GM19467 (cell line): ENCODE results near the gene PTPRN2.
"Not testable (repeated sequence)": the region's sequence is repeated elsewhere in the genome, so short reads cannot be mapped to it uniquely, and the experiment has no call there.

Source experiments
- ATAC-seq: cut with Tn5 transposase; IDR thresholded peaks from one replicate; pipeline ENCODE4 v1.9.1; 2021; ENCODE audit warnings: mild to moderate bottlenecking, moderate library complexity; ENCODE audit not compliant: unreplicated experiment

PTPRN2 gene

DNA sequence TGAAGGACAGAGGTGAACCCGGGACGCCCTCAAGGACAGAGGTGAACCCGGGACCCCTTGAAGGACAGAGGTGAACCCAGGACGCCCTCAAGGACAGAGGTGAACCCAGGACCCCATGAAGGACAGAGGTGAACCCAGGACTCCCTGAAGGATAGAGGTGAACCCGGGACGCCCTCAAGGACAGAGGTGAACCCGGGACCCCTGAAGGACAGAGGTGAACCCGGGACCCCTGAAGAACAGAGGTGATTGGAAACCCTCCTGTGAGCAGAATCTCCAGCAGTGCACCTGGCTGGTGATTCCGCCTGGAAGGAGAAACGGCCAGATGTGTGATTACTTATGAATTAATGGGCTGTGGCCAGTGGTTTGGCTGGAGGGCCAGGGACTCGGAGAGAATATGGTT lies 272.3 kb downstream of the PTPRN2 start:
- no peak for ATAC-seq

DNA sequence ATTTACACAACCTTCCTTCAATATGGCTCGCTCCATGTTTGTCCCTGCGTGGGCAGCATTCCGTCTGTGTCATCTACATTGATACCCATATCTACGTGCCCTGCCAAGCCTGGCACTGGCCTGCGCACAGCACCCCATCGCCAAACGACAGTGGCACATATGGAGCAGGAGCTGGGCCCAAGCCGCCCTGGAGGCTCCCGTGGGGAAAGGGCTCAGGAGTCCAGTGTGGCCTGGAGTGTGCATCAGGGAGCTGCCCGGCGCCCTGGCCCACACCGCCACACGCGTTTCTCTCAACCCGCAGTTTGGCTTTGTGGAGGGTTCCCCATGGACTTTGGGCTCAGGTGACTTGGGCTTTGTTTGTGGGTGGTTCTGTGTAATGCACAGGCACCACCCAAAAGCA lies 273.2 kb downstream of the PTPRN2 start:
- no peak for ATAC-seq

DNA sequence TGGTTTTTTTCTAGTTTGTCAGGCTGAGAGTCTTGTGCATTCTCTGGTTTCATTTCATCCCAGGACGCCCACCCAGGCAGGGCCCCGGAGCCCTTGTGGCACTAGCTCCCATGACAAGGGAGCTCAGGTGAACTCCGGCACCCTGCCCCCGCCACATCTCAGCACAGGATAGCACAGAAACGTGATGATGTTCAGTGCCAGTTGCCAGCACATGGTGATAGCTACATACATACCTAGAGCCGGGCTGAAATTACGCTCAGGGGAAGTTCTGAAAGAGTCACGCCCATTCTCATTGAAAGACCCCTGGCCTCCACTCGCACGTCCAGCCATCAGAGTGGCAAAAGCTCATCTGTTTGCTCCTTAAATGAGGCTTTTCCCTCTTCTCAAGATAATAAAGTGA lies 273.7 kb downstream of the PTPRN2 start:
- ATAC-seq, result no peak

DNA sequence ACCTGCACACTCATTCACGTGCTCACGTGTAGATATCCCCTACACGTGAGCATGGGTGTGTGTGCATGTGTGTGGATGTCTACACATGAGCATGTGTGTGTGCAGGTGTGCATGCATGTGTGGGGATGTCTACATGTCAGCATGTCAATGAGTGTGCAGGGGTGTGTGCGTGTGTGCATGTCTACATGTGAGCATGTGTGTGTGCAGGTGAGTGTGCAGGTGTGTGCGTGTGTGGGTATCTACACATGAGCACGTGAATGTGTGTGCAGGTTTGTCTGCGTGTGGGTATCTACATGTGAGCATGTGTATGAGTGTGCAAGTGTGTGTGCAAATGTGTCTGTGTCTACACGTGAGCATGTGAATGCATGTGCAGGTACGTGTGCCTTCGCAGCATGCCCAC lies 274.8 kb downstream of the PTPRN2 start:
- no peak for ATAC-seq

DNA sequence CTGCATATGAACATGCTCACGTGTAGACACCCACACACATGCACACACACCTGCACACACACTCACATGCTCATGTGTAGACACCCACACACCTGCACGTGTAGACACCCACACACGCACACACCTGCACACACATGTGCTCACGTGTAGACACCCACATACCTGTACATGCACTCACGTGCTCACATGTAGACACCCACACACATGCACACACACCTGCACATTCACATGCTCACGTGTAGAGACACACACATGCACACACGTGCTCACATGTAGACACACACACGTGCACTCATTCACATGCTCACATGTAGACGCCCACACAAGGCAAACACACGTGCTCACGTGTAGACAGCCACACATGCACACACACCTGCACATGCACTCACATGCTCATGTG lies 275.8 kb downstream of the PTPRN2 start:
- ATAC-seq, result no peak

DNA sequence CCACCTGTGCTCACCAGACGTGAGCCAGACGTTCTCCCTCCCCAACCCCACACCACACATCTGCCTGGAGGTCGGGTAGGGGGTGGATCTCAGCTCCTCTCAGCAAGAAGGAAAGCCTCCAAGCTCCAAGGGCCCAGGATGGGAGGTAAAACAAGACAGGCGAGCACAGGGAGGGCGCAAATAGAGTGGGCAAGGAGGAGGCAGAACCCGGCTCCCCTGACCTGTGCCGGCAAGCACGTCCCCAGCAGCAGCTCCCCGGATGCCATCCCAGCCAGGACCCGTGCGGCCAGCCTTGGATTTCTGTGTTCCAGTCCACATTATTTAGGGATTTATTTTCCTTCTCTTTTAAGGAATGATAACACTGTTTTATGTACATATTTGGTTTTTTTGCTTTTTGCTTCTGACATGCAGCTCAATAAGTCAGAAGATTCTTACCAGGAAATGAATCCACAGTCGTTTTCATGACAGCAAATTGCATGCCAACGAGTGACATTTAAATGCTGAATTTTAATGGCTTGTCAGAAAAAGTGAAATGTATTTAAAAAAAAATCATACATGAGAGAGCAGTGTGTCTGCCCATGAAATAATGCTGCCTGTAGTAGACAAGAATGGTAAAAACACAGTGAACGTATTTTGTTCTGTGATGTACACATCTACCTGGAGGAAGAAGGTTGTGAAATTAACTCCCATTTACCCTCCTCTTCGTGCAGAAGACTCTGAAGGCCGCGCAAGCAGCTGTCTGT lies 276.5 kb downstream of the PTPRN2 start:
- ATAC-seq, result no peak

DNA sequence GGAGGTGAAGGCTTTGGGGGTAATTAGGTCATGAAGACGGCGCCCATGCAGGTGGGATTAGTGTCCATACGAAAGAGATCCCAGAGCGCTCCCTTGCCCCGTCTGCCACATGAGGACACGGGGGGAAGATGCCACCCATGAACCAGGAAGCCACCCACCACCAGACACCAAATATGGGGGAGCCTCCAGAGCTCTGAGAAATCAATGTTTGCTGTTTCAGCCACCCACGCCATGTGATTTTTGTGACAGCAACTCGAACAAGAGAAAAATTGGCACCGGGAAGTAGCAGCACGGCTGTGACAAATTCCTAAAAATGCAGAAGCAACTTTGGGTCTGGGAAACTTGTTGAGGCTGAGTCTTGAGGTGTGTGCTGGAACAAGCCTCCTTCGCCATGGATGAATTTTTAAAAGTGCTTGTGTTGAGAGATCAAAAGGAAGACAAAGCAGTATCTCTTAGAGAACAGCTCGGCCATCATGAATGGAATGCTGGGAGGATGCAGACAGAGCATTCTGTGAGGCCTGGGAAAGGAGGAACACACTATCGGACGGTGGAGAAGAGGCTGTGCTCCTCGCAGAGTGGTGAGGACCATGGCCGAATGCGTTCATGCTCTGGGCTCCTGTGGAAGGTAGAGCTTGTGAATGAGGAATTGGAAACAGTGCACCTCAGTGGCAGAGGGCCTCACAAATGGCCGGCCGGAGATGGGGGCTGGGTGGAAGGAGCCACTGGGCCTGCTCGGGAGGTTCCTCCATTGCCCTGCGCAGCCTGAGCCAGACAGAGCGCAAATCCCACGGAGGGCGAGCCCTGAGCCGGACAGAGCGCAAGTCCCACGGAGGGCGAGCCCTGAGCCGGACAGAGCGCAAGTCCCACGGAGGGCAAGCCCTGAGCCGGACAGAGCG lies 277.5 kb downstream of the PTPRN2 start:
- ATAC-seq, result no peak

DNA sequence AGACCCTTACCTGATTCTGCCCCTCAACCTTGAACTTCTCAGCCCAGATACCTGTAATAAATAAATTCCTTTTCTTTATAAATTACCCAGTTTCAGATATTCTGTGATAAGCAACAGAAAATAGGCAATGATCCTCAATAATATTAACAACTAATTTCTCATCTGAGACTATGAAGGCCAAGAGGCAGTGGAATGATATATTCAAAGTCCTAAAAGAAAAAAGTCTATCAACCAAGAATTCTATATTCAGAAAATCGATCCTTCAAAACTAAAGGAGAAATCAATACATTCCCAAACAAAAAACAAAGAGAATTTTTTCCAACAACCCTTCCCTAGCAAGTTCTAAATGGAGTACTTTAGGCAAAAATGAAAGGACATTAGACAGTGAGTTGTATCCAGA lies 279.6 kb downstream of the PTPRN2 start:
- no peak for ATAC-seq

DNA sequence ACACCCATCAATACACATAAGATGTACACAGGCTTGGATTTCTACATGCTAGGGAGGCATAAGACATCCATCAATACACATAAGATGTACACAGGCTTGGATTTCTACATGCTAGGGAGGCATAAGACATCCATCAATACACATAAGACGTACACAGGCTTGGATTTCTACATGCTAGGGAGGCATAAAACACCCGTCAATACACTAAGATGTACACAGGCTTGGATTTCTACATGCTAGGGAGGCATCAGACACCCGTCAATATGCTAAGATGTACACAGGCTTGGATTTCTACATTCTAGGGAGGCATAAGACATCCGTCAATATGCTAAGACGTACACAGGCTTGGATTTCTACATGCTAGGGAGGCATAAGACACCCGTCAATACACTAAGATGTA lies 283.6 kb downstream of the PTPRN2 start:
- not testable (repeated sequence) for ATAC-seq

DNA sequence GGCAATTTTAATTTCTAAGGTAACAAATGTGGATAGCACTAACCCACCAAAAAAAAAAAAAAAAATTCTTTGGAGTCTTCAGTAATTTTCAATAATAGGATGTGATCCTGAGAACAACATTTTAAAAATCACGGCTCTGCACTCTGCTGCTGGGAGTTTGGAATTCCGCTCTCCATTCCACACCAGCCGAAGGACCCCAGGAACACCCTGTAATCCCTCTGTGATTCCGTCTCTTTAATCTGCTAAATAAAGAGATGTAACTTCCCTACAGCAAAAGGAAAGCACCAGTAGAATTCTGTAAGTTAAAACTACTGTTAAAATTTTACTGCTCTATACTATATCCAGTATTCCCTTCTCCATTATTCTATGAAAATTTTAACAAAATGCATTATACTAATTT lies 284.5 kb downstream of the PTPRN2 start:
- no peak for ATAC-seq

DNA sequence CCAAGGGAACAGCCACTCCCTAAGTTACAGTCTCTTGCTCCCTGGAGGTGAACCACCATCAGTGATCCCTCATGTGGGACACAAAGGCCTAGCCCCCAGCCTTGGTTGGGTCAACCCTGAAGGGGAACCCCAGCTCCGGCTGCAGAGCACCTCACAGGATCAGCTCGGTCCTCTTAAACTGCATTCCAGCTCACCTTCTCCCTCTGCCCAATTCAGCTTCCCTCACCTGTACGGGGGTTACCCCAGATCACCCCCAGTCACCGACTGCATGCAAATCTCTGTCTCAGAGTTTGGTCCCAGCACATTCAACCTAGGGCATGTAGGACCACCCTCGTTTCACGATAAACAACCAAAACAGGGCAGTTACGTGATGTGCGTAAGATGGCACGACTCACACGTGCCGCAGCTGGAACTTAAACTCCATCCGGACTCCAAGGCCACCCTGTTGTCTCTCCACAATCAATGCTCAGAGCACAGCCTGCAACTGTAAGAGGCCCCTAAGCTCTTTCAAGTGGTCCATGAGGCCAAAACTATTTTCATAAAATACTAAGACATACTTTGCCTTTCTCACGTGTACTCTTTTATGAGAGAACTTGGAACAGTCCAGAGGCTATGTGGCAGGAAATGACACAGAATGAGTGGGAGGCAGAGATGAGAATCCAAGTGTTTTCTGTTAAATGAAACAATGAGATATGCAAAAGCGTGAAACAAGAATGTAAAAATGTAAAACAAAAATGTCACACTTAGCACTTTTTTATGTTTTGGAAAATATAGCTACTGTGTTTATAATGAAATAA lies 285.2 kb downstream of the PTPRN2 start:
- no peak for ATAC-seq

DNA sequence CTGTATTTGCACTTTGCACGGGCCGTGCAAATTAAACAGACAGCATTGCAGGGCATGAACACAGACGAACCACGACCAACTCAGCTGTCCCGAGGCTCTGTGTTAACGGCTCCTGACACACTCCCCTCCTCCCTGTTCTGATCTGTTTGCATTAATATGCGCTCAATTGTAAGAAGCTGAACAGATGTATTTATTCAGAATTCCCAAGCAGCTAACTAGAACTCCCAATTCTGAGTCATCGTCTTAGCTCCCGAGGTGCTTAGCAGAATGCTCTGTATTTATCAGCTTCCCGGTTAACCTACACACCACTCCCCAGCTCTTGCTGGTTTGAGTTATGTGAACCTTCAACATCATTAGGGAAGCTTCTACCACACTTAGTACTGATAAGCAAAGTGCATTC lies 286.4 kb downstream of the PTPRN2 start:
- ATAC-seq, result no peak

DNA sequence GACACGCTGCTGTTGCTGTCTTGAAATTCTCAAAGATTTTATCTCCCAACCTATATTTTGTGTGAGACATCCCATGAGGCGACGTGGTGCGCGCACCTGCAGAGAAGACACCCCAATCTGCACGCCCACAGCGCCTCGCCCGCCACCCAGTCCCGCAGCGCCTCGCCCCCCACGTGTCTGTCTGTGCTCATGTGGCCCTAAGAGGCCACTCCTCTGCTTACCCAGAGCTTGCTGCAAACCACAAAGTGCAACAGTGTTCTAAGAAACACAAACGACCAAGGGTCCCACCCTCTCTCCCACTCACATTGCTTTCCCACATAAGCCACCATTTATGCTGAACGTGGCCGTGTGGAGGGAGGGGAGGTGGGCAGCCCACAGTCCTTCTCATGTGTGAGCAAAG lies 287.2 kb downstream of the PTPRN2 start:
- ATAC-seq, result no peak

DNA sequence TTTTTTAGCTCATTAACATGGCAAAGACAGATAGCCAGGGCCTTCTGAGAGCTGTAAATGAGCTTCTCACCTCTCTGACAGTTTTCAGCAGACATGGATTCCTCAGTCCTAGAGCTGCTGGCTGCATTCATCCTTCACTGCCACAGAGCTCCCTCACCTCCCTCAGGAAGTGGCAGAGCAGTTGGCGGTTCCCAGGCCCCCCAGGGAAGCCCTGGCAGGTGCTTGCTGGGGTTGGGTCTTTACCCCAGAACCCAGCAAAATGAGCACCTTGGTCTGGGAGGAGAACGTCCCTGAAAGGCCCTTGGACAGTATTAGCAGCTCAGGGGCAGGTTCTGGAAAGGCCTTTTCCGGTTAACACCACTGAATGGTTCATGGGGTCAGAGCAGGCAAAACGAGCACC lies 288.0 kb downstream of the PTPRN2 start:
- no peak for ATAC-seq

DNA sequence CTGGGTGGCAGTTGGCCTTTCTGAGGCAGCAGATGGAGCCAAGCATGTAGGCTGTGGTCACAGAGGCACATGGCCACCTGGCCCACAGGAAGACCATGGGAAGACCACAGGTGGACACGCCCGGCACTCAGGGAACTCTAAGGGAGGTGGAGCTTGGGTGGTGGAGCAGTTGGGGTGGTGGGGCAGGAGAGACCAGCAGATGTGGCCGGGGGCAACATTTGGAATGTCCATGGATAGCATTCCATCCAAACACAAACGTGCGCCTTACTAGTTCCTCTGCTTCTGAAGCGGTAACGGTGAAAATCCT lies 290.9 kb downstream of the PTPRN2 start:
- no peak for ATAC-seq

DNA sequence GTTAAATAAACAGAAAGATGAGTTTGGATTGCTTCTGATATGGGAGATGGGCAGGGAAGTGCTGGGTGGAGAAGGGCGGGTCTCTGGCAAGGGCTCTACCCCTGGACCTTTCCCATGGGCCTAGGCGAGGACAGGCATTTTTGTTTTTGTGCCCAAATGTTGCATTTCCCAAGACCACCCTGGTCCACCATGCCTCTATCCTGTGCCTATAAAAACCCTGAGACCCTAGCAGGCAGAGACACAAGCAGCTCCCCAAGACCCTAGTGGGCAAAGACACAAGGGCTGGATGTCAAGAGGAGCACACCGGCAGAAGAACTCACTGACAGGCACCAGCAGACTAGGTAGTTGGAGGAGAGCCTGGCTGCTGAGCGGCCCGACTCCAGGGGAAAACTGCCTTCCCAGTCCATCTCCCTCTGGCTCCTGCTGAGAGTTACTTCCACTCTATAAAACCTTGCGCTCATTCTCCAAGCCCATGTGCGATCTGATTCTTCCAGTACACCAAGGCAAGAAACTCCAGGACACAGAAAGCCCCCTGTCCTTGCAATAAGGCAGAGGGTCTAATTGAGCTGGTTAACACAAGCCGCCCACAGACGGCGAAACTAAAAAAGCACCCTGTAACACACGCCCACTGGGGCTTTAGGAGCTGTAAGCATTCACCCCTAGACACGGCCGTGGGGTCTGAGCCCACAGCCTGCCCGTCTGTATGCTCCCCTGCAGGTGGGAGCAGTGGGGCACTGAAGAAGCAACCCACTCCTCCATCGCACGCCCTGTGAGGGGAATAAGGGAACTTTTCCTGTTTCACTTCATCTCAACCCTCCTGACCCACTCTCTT lies 291.4 kb downstream of the PTPRN2 start:
- no peak for ATAC-seq

DNA sequence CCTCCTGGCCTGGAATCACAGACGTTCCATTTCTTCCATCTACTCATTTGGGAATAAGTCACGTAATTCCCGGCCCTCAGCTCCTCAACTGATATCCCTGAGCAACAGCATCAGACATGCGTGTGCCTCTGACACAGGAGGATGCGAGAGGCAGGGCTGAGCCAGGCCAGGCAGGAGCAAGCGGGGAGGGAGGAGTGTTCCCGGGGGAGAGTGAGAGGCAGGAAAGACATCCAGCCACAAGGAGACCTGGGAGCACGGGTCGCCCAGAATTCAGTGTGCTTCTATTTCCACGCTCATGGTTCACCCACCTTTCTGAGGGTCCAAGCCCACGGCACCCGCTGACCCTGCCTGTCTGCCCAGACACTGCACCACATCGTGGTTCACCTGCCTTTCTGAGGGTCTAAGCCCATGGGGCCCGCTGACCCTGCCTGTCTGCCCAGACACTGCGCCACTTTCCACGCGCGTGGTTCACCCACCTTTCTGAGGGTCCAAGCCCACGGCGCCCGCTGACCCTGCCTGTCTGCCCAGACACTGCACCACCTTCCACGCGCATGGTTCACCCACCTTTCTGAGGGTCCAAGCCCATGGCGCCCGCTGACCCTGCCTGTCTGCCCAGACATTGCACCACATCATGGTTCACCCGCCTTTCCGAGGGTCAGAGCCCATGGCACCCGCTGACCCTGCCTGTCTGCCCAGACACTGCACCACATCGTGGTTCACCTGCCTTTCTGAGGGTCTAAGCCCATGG lies 293.0 kb downstream of the PTPRN2 start:
- ATAC-seq, result not testable (repeated sequence)

DNA sequence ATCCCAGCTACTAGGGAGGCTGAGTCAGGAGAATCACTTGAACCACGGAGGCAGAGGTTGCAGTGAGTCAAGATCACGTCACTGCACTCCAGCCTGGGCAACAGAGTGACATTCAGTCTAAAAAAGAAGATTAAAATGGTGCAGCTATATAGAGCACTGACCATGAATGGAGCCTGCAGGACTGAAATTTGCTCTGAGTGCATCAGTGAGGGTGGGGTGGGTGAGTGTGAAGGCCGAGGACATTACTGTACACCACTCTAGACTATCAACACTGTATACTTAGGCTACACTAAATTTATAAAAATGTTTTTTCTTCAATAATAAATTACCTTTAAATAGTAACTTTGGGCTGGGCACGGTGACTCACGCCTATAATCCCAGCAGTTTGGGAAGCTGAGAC lies 294.7 kb downstream of the PTPRN2 start:
- no peak for ATAC-seq

DNA sequence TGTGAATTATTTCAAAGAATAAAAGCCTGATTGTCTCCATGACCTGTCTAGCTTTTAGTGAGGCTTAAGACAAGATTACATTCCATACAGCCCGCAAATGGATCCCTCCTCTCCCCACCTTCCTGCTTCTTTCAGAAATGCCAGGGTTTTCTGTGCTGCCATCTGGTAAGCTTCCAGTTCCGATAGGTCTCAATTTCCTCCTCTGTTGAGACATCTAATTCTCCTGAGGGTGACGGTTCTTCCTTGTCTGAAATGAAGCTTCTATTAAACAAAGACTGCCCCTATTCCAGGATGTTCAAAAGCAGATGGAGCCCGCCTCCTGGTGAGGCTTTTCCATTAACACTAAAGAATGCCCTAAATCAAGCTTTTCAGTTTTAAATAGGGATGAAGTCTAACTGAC lies 295.6 kb downstream of the PTPRN2 start:
- no peak for ATAC-seq
